Endodermal cell (in vitro differentiated cells): Measurements from ENCODE around the gene TYSND1. TPM values are rescaled to one million over a fixed set of nuclear protein-coding genes. Genes with fewer than 3 reads are reported as not detected.

ENCODE experiments used
- DNase-seq: peaks from one replicate; pipeline ENCODE4 v3.0.0-alpha.2; 2017
- H3K27ac ChIP-seq: 2 replicates; pipeline ENCODE4 v1.5.1; 2013; ENCODE audit warnings: mild to moderate bottlenecking, low read depth, low read length, moderate library complexity
- H3K27me3 ChIP-seq: 2 replicates; pipeline ENCODE4 v1.6.1; 2013; ENCODE audit warnings: mild to moderate bottlenecking, low read length, moderate library complexity; ENCODE audit not compliant: insufficient read depth, control insufficient read depth, poor library complexity, severe bottlenecking
- H3K36me3 ChIP-seq: 2 replicates; pipeline ENCODE4 v1.7.0; 2013; ENCODE audit warnings: mild to moderate bottlenecking, low read length, moderate library complexity; ENCODE audit not compliant: control insufficient read depth, insufficient read depth
- H3K4me1 ChIP-seq: one replicate; pipeline ENCODE4 v1.7.0; 2013; ENCODE audit warnings: low read length; ENCODE audit not compliant: control insufficient read depth, insufficient read depth
- H3K4me3 ChIP-seq: 2 replicates; pipeline ENCODE4 v1.5.1; 2013; ENCODE audit warnings: mild to moderate bottlenecking, low read length, moderate library complexity
- H3K9ac ChIP-seq: 2 replicates; pipeline ENCODE4 v1.6.1; 2013; ENCODE audit warnings: mild to moderate bottlenecking, low read length, moderate library complexity; ENCODE audit not compliant: poor library complexity, severe bottlenecking; ENCODE audit errors: extremely low read depth
- H3K9me3 ChIP-seq: 2 replicates; pipeline ENCODE4 v1.6.1; 2013; ENCODE audit warnings: mild to moderate bottlenecking, low read length, moderate library complexity; ENCODE audit not compliant: control insufficient read depth
- H3K27ac Mint-ChIP-seq: 2 replicates; pipeline ENCODE4 v1.8.0; 2020; ENCODE audit warnings: mixed read lengths
- H3K27me3 Mint-ChIP-seq: 2 replicates; pipeline ENCODE4 v1.8.0; 2021; ENCODE audit warnings: mild to moderate bottlenecking, mixed read lengths; ENCODE audit not compliant: insufficient read depth
- H3K36me3 Mint-ChIP-seq: 2 replicates; pipeline ENCODE4 v1.8.0; 2020; ENCODE audit warnings: low read depth, mixed read lengths
- H3K4me1 Mint-ChIP-seq: 2 replicates; pipeline ENCODE4 v1.8.0; 2020; ENCODE audit warnings: mixed read lengths
- H3K4me3 Mint-ChIP-seq: 2 replicates; pipeline ENCODE4 v1.8.0; 2020; ENCODE audit warnings: mild to moderate bottlenecking, moderate library complexity, mixed read lengths
- H3K9me3 Mint-ChIP-seq: 2 replicates; pipeline ENCODE4 v1.8.0; 2020; ENCODE audit warnings: mild to moderate bottlenecking, mixed read lengths
- WGBS, 2 experiments: methylation state at CpG; one replicate each; pipeline versions ENCODE4 v1.1.5 to v1.1.7; 2013; ENCODE audit warnings: missing lambda C conversion rate in 2 of 2, mixed read lengths in 1 of 2; ENCODE audit not compliant: insufficient coverage in 1 of 2, insufficient read length in 1 of 2; 5-methylcytosine and 5-hydroxymethylcytosine counted together
- total RNA-seq, 2 donors: library from RNA; stranded (reverse); fragmentation: NEBNext Ultra II Directional in 1 of 2; extraction: Animal tissue kit (Norgen Biotek cat#: 25700) in 1 of 2; gene quantifications; 2 replicates in 1 of 2; 3 replicates in 1 of 2; pipeline ENCODE4 v1.2.1, GENCODE V29; 2021
- TF ChIP-seq, protein P1 (sequence below): fragments of 200-600 bp; sonication (generic); conservative IDR thresholded peaks from 2 replicates; pipeline ENCODE4 v1.5.0; 2021; ENCODE audit warnings: antibody characterized with exemption, mild to moderate bottlenecking

TYSND1 gene
- total RNA-seq, 2 donors from 2014 or later: 13.1 to 13.6 TPM

DNA sequence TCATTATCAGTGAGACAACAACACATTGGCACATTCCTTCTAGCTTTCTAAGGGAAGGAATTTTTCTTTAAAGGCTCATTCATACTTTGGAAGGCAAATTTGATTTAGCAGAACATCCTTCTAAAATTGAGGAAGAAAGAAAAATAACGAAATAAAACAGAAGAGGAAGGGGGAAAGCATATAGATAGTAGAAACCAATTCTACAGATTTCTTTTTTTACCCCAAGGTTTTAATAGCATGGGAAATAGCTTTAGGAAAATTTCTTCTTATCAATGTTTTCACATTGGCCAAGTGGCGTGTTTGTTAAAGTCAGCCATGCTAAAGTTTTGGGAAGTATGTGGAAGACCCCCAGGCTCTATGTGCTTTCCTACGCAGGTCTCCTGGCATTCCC, 58.2 kb downstream of the TYSND1 start:
- Mint-ChIP-seq H3K4me1 (no peaks in the 10 kb centered on the region), H3K27me3 (no peaks in the 10 kb centered on the region), H3K36me3 (peaks cover 63% of the 10 kb centered on the region), H3K27ac (no peak overlapping the region), H3K4me3 (no peak overlapping the region), H3K9me3 (no peaks in the 10 kb centered on the region)
- Histone ChIP-seq H3K4me3 (no peak overlapping the region), H3K4me1 (no peaks in the 10 kb centered on the region), H3K27me3 (no peaks in the 10 kb centered on the region), H3K36me3 (peaks cover 75% of the 10 kb centered on the region), H3K27ac (no peak overlapping the region), H3K9me3 (no peaks in the 10 kb centered on the region), H3K9ac (no peak overlapping the region)
- DNase-seq: no peak
- WGBS, 2 experiments: 83 to 96% methylated on average over 2 to 3 of the region's 3 CpGs
- TF ChIP-seq, protein P1, sequence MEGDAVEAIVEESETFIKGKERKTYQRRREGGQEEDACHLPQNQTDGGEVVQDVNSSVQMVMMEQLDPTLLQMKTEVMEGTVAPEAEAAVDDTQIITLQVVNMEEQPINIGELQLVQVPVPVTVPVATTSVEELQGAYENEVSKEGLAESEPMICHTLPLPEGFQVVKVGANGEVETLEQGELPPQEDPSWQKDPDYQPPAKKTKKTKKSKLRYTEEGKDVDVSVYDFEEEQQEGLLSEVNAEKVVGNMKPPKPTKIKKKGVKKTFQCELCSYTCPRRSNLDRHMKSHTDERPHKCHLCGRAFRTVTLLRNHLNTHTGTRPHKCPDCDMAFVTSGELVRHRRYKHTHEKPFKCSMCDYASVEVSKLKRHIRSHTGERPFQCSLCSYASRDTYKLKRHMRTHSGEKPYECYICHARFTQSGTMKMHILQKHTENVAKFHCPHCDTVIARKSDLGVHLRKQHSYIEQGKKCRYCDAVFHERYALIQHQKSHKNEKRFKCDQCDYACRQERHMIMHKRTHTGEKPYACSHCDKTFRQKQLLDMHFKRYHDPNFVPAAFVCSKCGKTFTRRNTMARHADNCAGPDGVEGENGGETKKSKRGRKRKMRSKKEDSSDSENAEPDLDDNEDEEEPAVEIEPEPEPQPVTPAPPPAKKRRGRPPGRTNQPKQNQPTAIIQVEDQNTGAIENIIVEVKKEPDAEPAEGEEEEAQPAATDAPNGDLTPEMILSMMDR: no peak

Other genes starting within 250 kb of the TYSND1 start
- gene MACROH2A2, start 93.9 kb downstream of the TYSND1 start, total RNA-seq: 100 to 1,000 TPM; 177 to 187 TPM
- 1 to 10 TPM; 7.1 to 7.6 TPM for gene AIFM2, start 13.9 kb downstream of the TYSND1 start, total RNA-seq
- 100 to 1,000 TPM; 118 to 125 TPM for gene SAR1A, start 23.8 kb upstream of the TYSND1 start, total RNA-seq
- gene PPA1, start 86.7 kb upstream of the TYSND1 start, total RNA-seq: 10 to 100 TPM; 63.3 to 72.1 TPM
- gene NPFFR1, start 137.3 kb upstream of the TYSND1 start, total RNA-seq: under 1 TPM in 1 of 2 donors, not detected in 1; 0.02 TPM
- gene LRRC20, start 235.9 kb upstream of the TYSND1 start, total RNA-seq: 10 to 100 TPM; 12.9 to 23.0 TPM